GM23248 (cell line): ENCODE data around the gene ARHGAP45. TPM values are rescaled to one million over a fixed set of nuclear protein-coding genes. Genes with fewer than 3 reads are reported as not detected.

ENCODE experiments used
- DNase-seq: peaks from one replicate; pipeline ENCODE4 v3.0.0-alpha.2; 2015
- H2AFZ ChIP-seq: fragments of 200-600 bp; sonication (generic); 2 replicates; pipeline ENCODE4 v1.6.1; 2016; ENCODE audit warnings: antibody characterized with exemption
- H3F3A ChIP-seq: fragments of 200-600 bp; sonication (generic); 2 replicates; pipeline ENCODE4 v1.6.1; 2016; ENCODE audit warnings: mild to moderate bottlenecking, antibody characterized with exemption, mixed run types; ENCODE audit not compliant: insufficient read depth
- H3K27ac ChIP-seq: fragments of 200-600 bp; sonication (generic); 2 replicates; pipeline ENCODE4 v1.5.1; 2016; ENCODE audit warnings: mild to moderate bottlenecking
- H3K27me3 ChIP-seq: fragments of 200-600 bp; sonication (generic); replicated peaks from 2 replicates; pipeline ENCODE4 v1.6.1; 2016; ENCODE audit warnings: mild to moderate bottlenecking; ENCODE audit not compliant: insufficient read depth
- H3K36me3 ChIP-seq: fragments of 200-600 bp; sonication (generic); 2 replicates; pipeline ENCODE4 v1.6.1; 2016; ENCODE audit warnings: low read depth, mild to moderate bottlenecking
- H3K4me1 ChIP-seq: fragments of 200-600 bp; sonication (generic); 2 replicates; pipeline ENCODE4 v1.6.1; 2016; ENCODE audit warnings: mild to moderate bottlenecking; ENCODE audit not compliant: insufficient read depth
- H3K4me2 ChIP-seq: fragments of 200-600 bp; sonication (generic); one replicate; pipeline ENCODE4 v1.6.1; 2016; ENCODE audit warnings: mild to moderate bottlenecking; ENCODE audit not compliant: unreplicated experiment
- H3K4me3 ChIP-seq: fragments of 200-600 bp; sonication (generic); 2 replicates; pipeline ENCODE4 v1.5.1; 2016; ENCODE audit warnings: mild to moderate bottlenecking
- H3K79me2 ChIP-seq: fragments of 200-600 bp; sonication (generic); 2 replicates; pipeline ENCODE4 v1.6.1; 2016; ENCODE audit warnings: mild to moderate bottlenecking; ENCODE audit not compliant: insufficient read depth
- H3K9ac ChIP-seq: fragments of 200-600 bp; sonication (generic); 2 replicates; pipeline ENCODE4 v1.6.1; 2016; ENCODE audit warnings: mild to moderate bottlenecking
- H3K9me2 ChIP-seq: fragments of 200-600 bp; sonication (generic); 2 replicates; pipeline ENCODE4 v1.6.1; 2016; ENCODE audit warnings: mixed run types, mild to moderate bottlenecking, moderate library complexity; ENCODE audit not compliant: insufficient read depth
- H3K9me3 ChIP-seq: fragments of 200-600 bp; sonication (generic); one replicate; pipeline ENCODE4 v1.6.1; 2017; ENCODE audit warnings: low read depth
- H4K20me1 ChIP-seq: fragments of 200-600 bp; sonication (generic); 2 replicates; pipeline ENCODE4 v1.6.0; 2016; ENCODE audit not compliant: insufficient read depth
- EZH2 ChIP-seq: fragments of 200-600 bp; sonication (generic); IDR thresholded peaks from 2 replicates; pipeline ENCODE4 v1.6.1; 2018; ENCODE audit warnings: antibody characterized with exemption, mild to moderate bottlenecking; ENCODE audit not compliant: insufficient read depth, poor library complexity, severe bottlenecking
- EZH2phosphoT487 ChIP-seq: fragments of 200-600 bp; sonication (generic); IDR thresholded peaks from 2 replicates; pipeline ENCODE4 v1.6.1; 2018; ENCODE audit warnings: antibody characterized with exemption, moderate library complexity, mild to moderate bottlenecking, low read depth; ENCODE audit not compliant: insufficient read depth
- WGBS, 2 experiments: methylation state at CpG; one replicate each; pipeline ENCODE4 v1.1.6; 2015 to 2017; ENCODE audit warnings: low lambda C conversion rate in 2 of 2, low coverage in 1 of 2; ENCODE audit errors: missing lambda C conversion rate in 2 of 2; 5-methylcytosine and 5-hydroxymethylcytosine counted together
- in situ Hi-C: fragments of 300-500 bp; cut with MboI; formaldehyde crosslinking; loops from 2 replicates; pipeline ENCODE4 v1.15.0; 2020
- polyA plus RNA-seq: library from polyadenylated mRNA; unstranded; fragments of >200 nt; fragmentation: Nextera tagmentation; extraction: Ambion mirVana; gene quantifications from 2 replicates; pipeline ENCODE4 v1.2.1, GENCODE V29; 2016
- total RNA-seq: library from RNA; depleted of rRNA; stranded (reverse); fragments of >200 nt; shearing (Covaris generic); gene quantifications from 2 replicates; pipeline ENCODE4 v1.2.3, GENCODE V29; 2014

The ARHGAP45 gene
- total and polyA plus RNA-seq, 2 experiments from 2014 or later: 3.5 to 6.3 TPM

GRCh38 chr19:1046117-1046626 is 20.8 kb upstream of the ARHGAP45 start:
- TF ChIP-seq EZH2 (no peak), EZH2phosphoT487 (no peak)
- in situ Hi-C loops: no loop called here

DNA sequence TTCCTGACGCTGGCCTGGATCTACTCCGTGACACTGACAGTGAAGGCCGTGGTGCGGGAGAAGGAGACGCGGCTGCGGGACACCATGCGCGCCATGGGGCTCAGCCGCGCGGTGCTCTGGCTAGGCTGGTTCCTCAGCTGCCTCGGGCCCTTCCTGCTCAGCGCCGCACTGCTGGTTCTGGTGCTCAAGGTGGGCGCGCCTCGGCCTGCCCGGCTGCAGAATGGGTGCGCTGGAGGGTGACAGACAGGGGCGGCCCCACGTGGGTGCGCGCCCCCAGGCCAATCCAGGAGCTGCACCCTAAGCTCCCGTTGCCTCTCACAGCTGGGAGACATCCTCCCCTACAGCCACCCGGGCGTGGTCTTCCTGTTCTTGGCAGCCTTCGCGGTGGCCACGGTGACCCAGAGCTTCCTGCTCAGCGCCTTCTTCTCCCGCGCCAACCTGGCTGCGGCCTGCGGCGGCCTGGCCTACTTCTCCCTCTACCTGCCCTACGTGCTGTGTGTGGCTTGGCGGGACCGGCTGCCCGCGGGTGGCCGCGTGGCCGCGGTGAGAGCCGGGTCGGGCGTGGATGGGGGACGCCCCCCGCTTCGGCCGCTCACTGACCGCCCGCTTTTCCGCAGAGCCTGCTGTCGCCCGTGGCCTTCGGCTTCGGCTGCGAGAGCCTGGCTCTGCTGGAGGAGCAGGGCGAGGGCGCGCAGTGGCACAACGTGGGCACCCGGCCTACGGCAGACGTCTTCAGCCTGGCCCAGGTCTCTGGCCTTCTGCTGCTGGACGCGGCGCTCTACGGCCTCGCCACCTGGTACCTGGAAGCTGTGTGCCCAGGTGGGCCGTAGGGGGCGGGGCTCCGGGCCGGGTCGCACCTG is 19.9 kb upstream of the ARHGAP45 start:
- H3K4me3 ChIP-seq: no peak overlapping the region
- no peaks in the 10 kb centered on the region for H3K4me1 ChIP-seq
- H3K9ac ChIP-seq: no peak overlapping the region
- no peak for DNase-seq
- H3K36me3 ChIP-seq: no peaks in the 10 kb centered on the region
- H3K27ac ChIP-seq: no peak overlapping the region
- no peak for TF ChIP-seq EZH2phosphoT487
- no peak for TF ChIP-seq EZH2
- 85 to 89% methylated on average over 65 to 75 of the region's 77 CpGs for WGBS, 2 experiments
- H3K9me2 ChIP-seq: no peaks in the 10 kb centered on the region
- H2AFZ ChIP-seq: no peak overlapping the region
- no peaks in the 10 kb centered on the region for H3K27me3 ChIP-seq
- no peaks in the 10 kb centered on the region for H3F3A ChIP-seq
- no peaks in the 10 kb centered on the region for H3K9me3 ChIP-seq
- in situ Hi-C loops: no loop called here
- H4K20me1 ChIP-seq: no peaks in the 10 kb centered on the region
- H3K4me2 ChIP-seq: no peak overlapping the region
- H3K79me2 ChIP-seq: no peaks in the 10 kb centered on the region

More at GRCh38 chr19:1046117-1046626, 20.8 kb upstream of the ARHGAP45 start:
- 77 to 89% methylated on average over 27 to 30 of the region's 33 CpGs for WGBS, 2 experiments
- no peak overlapping the region for H3K9ac ChIP-seq
- no peaks in the 10 kb centered on the region for H3K79me2 ChIP-seq
- no peaks in the 10 kb centered on the region for H3F3A ChIP-seq
- H3K4me2 ChIP-seq: no peak overlapping the region
- no peak for DNase-seq
- no peaks in the 10 kb centered on the region for H3K4me1 ChIP-seq
- H3K9me2 ChIP-seq: no peaks in the 10 kb centered on the region
- H3K36me3 ChIP-seq: no peaks in the 10 kb centered on the region
- H3K27ac ChIP-seq: no peak overlapping the region
- no peaks in the 10 kb centered on the region for H3K27me3 ChIP-seq
- no peak overlapping the region for H3K4me3 ChIP-seq
- no peaks in the 10 kb centered on the region for H3K9me3 ChIP-seq
- H2AFZ ChIP-seq: no peak overlapping the region
- H4K20me1 ChIP-seq: no peaks in the 10 kb centered on the region

DNA sequence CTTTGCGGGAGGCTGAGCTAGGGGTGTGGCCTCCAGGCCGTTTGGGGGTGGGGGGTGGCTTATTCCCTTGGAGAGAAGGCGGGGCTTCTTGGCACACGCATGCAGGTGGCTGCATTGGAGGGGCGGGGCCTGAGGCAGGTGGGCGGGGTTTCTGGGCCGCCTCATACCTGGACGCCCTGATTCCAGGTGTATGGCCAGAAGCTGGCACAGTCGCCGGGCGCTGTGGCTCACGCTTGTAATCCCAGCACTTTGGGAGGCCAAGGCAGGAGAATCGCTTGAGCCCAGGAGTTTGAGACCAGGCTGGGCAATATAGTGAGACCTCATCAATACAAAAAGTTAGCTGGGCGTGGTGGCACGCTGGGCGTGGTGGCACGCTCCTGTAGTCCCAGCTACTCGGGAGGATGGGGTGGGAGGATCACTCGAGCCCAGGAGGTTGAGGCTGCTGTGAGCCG is 19.2 kb upstream of the ARHGAP45 start:
- TF ChIP-seq EZH2phosphoT487: no peak
- no peak for TF ChIP-seq EZH2
- no peaks in the 10 kb centered on the region for H3K9me3 ChIP-seq
- no peaks in the 10 kb centered on the region for H3K9me2 ChIP-seq
- no peaks in the 10 kb centered on the region for H3F3A ChIP-seq
- no peak overlapping the region for H3K27ac ChIP-seq
- H3K4me2 ChIP-seq: no peak overlapping the region
- H3K36me3 ChIP-seq: no peaks in the 10 kb centered on the region
- no peak overlapping the region for H3K9ac ChIP-seq
- in situ Hi-C loops: no loop called here
- no peak for DNase-seq
- WGBS, 2 experiments: 72 to 84% methylated on average over 13 to 20 of the region's 20 CpGs
- H4K20me1 ChIP-seq: no peaks in the 10 kb centered on the region
- no peak overlapping the region for H2AFZ ChIP-seq
- no peaks in the 10 kb centered on the region for H3K4me1 ChIP-seq
- H3K79me2 ChIP-seq: no peaks in the 10 kb centered on the region
- H3K27me3 ChIP-seq: no peaks in the 10 kb centered on the region
- H3K4me3 ChIP-seq: no peak overlapping the region

DNA sequence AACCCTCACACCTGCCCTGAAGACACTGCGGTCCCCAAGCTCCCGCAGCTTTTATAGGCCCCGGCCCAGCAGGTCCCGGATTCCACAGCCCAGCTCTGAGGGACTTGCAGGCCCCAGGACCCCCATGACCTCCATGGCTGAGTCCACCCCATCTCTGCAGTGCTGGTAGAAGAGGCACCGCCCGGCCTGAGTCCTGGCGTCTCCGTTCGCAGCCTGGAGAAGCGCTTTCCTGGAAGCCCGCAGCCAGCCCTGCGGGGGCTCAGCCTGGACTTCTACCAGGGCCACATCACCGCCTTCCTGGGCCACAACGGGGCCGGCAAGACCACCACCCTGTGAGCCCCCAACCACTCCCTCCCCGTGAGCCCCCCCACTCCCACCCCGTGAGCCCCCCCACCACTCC is 17.9 kb upstream of the ARHGAP45 start:
- H3K4me3 ChIP-seq: no peak overlapping the region
- H4K20me1 ChIP-seq: no peaks in the 10 kb centered on the region
- H3K27ac ChIP-seq: no peak overlapping the region
- H3K9me3 ChIP-seq: no peaks in the 10 kb centered on the region
- H3K4me1 ChIP-seq: no peaks in the 10 kb centered on the region
- H3K9ac ChIP-seq: no peak overlapping the region
- H3K79me2 ChIP-seq: no peaks in the 10 kb centered on the region
- H3K27me3 ChIP-seq: no peaks in the 10 kb centered on the region
- TF ChIP-seq EZH2: no peak
- DNase-seq: no peak
- H3K4me2 ChIP-seq: no peak overlapping the region
- no peaks in the 10 kb centered on the region for H3K9me2 ChIP-seq
- no peaks in the 10 kb centered on the region for H3F3A ChIP-seq
- H3K36me3 ChIP-seq: no peaks in the 10 kb centered on the region
- no peak overlapping the region for H2AFZ ChIP-seq
- in situ Hi-C loops: no loop called here
- WGBS, 2 experiments: 65 to 79% methylated on average over 4 to 17 of the region's 17 CpGs
